ENCODE data around the gene NFIA. TPM values are rescaled to one million over a fixed set of nuclear protein-coding genes. Genes with fewer than 3 reads are reported as not detected.

NFIA gene
- total RNA-seq, 3 donors from 2014 or later, result 54.9 to 87.5 (median 79.6) TPM

DNA sequence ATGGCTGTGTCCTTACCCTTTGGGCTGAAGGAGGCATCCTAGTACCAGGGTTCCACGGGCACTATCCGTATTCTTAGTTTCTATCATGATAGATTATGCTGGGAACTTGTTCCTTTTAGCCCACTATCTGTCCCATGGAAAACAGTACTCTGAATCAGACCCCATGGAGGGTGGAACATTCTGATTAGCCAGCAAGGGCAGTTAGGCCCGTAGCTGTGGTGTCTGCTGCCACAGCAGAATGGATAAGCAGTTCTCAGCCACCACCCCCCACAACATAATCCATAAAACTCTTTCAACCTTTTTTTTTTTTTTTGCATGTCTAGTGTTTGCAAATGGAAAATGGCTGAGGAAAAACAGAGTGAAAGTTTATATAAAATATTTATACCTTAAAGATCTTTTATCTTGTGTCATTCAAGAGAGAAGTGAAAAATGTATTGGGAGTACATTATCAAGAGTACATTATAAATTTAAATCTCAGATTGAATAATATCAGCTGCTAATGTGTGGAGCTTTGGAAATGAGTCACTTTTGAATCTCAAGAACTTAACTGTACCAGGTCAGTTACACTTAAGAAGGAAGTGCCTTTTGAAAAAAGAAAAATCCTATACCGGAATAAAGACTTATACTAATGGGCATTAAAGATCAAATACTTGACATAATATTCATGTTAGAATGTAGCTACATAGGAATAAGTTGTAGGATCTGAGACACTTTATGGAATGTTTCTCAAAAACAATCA, 80.3 kb downstream of the NFIA start:
- H3K27ac ChIP-seq, result no peak overlapping the region
- H3K36me3 ChIP-seq, result no peaks in the 10 kb centered on the region
- intact Hi-C loops (cut with DNase I; ENCODE audit: low total_unique reads), result no loop called here

DNA sequence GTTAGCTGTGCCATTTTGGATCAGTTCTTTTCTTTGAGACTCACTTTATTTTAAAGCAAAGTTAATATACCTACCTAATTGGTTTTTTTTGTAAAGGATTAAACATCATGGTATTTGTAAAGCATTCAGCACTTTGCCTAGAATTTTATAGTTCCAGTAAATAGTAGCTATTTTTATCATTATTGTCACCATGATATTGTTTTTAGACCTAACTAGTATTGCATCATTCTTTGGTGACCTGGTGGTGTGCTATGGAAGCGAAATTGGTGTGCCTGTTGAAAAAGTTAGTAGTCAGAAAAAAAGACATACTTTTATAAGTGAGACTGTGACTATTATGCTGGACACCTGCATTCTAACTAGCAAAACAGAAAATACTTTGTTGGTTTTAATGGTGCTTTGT, 81.0 kb downstream of the NFIA start:
- Histone ChIP-seq H3K36me3 (no peaks in the 10 kb centered on the region), H3K27ac (no peak overlapping the region), H3K9me3 (no peaks in the 10 kb centered on the region), H3K4me1 (no peaks in the 10 kb centered on the region), H3K4me3 (no peak overlapping the region), H3K27me3 (no peaks in the 10 kb centered on the region)
- no peak for DNase-seq (ENCODE audit: low spot score in 2 of 2)
- intact Hi-C loops (cut with DNase I; ENCODE audit: low total_unique reads), result no loop called here
- no peak for TF ChIP-seq POLR2A (IDR thresholded peaks at IDR 0.05)
- TF ChIP-seq, protein P1, sequence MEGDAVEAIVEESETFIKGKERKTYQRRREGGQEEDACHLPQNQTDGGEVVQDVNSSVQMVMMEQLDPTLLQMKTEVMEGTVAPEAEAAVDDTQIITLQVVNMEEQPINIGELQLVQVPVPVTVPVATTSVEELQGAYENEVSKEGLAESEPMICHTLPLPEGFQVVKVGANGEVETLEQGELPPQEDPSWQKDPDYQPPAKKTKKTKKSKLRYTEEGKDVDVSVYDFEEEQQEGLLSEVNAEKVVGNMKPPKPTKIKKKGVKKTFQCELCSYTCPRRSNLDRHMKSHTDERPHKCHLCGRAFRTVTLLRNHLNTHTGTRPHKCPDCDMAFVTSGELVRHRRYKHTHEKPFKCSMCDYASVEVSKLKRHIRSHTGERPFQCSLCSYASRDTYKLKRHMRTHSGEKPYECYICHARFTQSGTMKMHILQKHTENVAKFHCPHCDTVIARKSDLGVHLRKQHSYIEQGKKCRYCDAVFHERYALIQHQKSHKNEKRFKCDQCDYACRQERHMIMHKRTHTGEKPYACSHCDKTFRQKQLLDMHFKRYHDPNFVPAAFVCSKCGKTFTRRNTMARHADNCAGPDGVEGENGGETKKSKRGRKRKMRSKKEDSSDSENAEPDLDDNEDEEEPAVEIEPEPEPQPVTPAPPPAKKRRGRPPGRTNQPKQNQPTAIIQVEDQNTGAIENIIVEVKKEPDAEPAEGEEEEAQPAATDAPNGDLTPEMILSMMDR (IDR thresholded peaks at IDR 0.05), result no peak
- TF ChIP-seq POLR2AphosphoS5 (IDR thresholded peaks at IDR 0.05), result no peak

More for the DNA sequence above, 80.3 kb downstream of the NFIA start:
- no peaks in the 10 kb centered on the region for H3K4me1 ChIP-seq
- DNase-seq (ENCODE audit: low spot score in 2 of 2), result no peak
- H3K9me3 ChIP-seq, result no peaks in the 10 kb centered on the region
- H3K4me3 ChIP-seq, result no peak overlapping the region
- no peaks in the 10 kb centered on the region for H3K27me3 ChIP-seq
- TF ChIP-seq POLR2A (IDR thresholded peaks at IDR 0.05) (no peak), POLR2AphosphoS5 (IDR thresholded peaks at IDR 0.05) (no peak)
- TF ChIP-seq, protein P1 (IDR thresholded peaks at IDR 0.05), result no peak

DNA sequence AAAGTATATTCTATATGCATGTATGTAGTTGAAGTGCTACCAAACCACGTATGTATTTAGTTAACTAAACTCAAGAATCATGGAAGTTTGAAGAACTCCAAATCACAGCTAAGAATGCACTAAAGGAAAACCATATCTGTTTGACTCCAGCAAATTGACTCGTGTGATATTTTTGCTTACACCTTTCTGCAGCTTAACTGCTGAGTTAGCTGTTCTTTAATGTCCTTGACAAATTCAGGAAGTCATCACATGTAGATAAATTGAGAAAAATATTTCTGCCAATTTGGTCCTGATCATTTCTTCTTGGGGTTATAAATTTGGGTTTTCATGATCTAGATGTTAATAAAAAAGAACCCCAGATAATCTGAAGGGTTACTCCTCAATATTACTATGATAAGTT, 83.0 kb downstream of the NFIA start:
- DNase-seq (ENCODE audit: low spot score in 2 of 2), result no peak
- Histone ChIP-seq H3K27me3 (no peaks in the 10 kb centered on the region), H3K27ac (no peak overlapping the region), H3K4me1 (peaks cover 0 to 2% of the 10 kb centered on the region in 2 donors), H3K4me3 (no peak overlapping the region), H3K9me3 (no peaks in the 10 kb centered on the region), H3K36me3 (no peaks in the 10 kb centered on the region)
- TF ChIP-seq, protein P1 (IDR thresholded peaks at IDR 0.05), result no peak
- TF ChIP-seq POLR2A (IDR thresholded peaks at IDR 0.05) (no peak), POLR2AphosphoS5 (IDR thresholded peaks at IDR 0.05) (no peak)
- intact Hi-C loops (cut with DNase I; ENCODE audit: low total_unique reads), result no loop called here

- TF ChIP-seq, protein P1 (IDR thresholded peaks at IDR 0.05), result no peak
- no peak for TF ChIP-seq POLR2A (IDR thresholded peaks at IDR 0.05)
- no peak for TF ChIP-seq POLR2AphosphoS5 (IDR thresholded peaks at IDR 0.05)
- no peak for DNase-seq (ENCODE audit: low spot score in 2 of 2)
- no peaks in the 10 kb centered on the region for H3K27me3 ChIP-seq
- H3K4me3 ChIP-seq, result no peak overlapping the region
- peak overlapping the region in 1 of 2 donors; percentile 15 for H3K27ac ChIP-seq
- no peaks in the 10 kb centered on the region for H3K9me3 ChIP-seq
- intact Hi-C loops (cut with DNase I; ENCODE audit: low total_unique reads), result no loop called here
- peaks cover 6 to 11% of the 10 kb centered on the region in 2 donors for H3K4me1 ChIP-seq
- no peaks in the 10 kb centered on the region for H3K36me3 ChIP-seq
Measured at GRCh38 chr1:61167309-61167708, 84.9 kb downstream of the NFIA start.

- intact Hi-C loops (cut with DNase I; ENCODE audit: low total_unique reads), result no loop called here
- no peak for DNase-seq (ENCODE audit: low spot score in 2 of 2)
- TF ChIP-seq, protein P1 (IDR thresholded peaks at IDR 0.05), result no peak
- no peak for TF ChIP-seq POLR2A (IDR thresholded peaks at IDR 0.05)
- TF ChIP-seq POLR2AphosphoS5 (IDR thresholded peaks at IDR 0.05), result no peak
- no peaks in the 10 kb centered on the region for H3K36me3 ChIP-seq
- peaks cover 8 to 15% of the 10 kb centered on the region in 2 donors for H3K4me1 ChIP-seq
- H3K4me3 ChIP-seq, result no peak overlapping the region
- no peaks in the 10 kb centered on the region for H3K9me3 ChIP-seq
- H3K27ac ChIP-seq, result peak overlapping the region; percentile 2 to 79
- no peaks in the 10 kb centered on the region for H3K27me3 ChIP-seq
Measured at GRCh38 chr1:61169045-61169444, 86.7 kb downstream of the NFIA start.
